Esophagus muscularis mucosa (tissue), 4 donors: ENCODE results near the gene SERPINB1. TPM values are rescaled to one million over a fixed set of nuclear protein-coding genes. Genes with fewer than 3 reads are reported as not detected.

ENCODE experiments used
- DNase-seq: peaks from one replicate; pipeline ENCODE4 v3.0.0-alpha.2; 2017; ENCODE audit errors: extremely low spot score
- H3K27ac ChIP-seq, 4 donors: fragments of 200-600 bp; sonication (generic); replicated peaks in 1 of 4; 1 replicate in 3 of 4; 2 replicates in 1 of 4; pipeline ENCODE4 v1.5.1; 2016 to 2019; ENCODE audit warnings: mild to moderate bottlenecking in 1 of 4
- H3K27me3 ChIP-seq, 4 donors: fragments of 200-600 bp; sonication (generic); one replicate each; pipeline versions ENCODE4 v1.5.1 to v1.6.0; 2016 to 2019
- H3K36me3 ChIP-seq, 4 donors: fragments of 200-600 bp; sonication (generic); one replicate each; pipeline ENCODE4 v1.5.1; 2016 to 2019
- H3K4me1 ChIP-seq, 4 donors: fragments of 200-600 bp; sonication (generic); one replicate each; pipeline ENCODE4 v1.5.1; 2016 to 2019
- H3K4me3 ChIP-seq, 4 donors: fragments of 200-600 bp; sonication (generic); 1 replicate in 2 of 4; 2 replicates in 2 of 4; pipeline ENCODE4 v1.5.1; 2016 to 2019; ENCODE audit warnings: mild to moderate bottlenecking in 4 of 4, moderate library complexity in 1 of 4
- H3K9me3 ChIP-seq, 4 donors: fragments of 200-600 bp; sonication (generic); 1 replicate in 3 of 4; 2 replicates in 1 of 4; pipeline ENCODE4 v1.5.1; 2016 to 2019
- CTCF ChIP-seq, 3 experiments: fragments of 200-600 bp in 2 of 3; fragments of 450-650 bp in 1 of 3; sonication (generic) in 2 of 3; IDR thresholded peaks; one replicate each; pipeline ENCODE4 v1.5.1; 2017 to 2019; ENCODE audit warnings: antibody characterized with exemption in 3 of 3, mild to moderate bottlenecking in 2 of 3, moderate library complexity in 1 of 3
- EP300 ChIP-seq: sonication (generic); formaldehyde crosslinking; IDR thresholded peaks from one replicate; pipeline ENCODE4 v1.6.1; 2017; ENCODE audit warnings: antibody characterized with exemption
- POLR2A ChIP-seq: fragments of 450-650 bp; IDR thresholded peaks from one replicate; pipeline ENCODE4 v1.6.1; 2017; ENCODE audit warnings: antibody characterized with exemption, moderate library complexity, mild to moderate bottlenecking, low read depth
- POLR2AphosphoS5 ChIP-seq, 2 donors: sonication (generic); formaldehyde crosslinking; IDR thresholded peaks; one replicate each; pipeline ENCODE4 v1.6.1; 2017; ENCODE audit warnings: antibody characterized with exemption in 2 of 2
- WGBS: methylation state at CpG from one replicate; pipeline ENCODE4 v1.1.5; 2018; 5-methylcytosine and 5-hydroxymethylcytosine counted together
- intact Hi-C: fragments of 100-400 bp; cut with DNase I; formaldehyde crosslinking; loops from one replicate; pipeline ENCODE4 v1.15.1; 2023
- total RNA-seq, 4 donors: library from RNA; depleted of rRNA; stranded (reverse); fragments of >200 nt; gene quantifications; one replicate each; pipeline versions ENCODE4 v1.1.0 to v1.2.1, GENCODE V29; 2016

Gene SERPINB1
- total RNA-seq, 4 donors from 2014 or later, result 23.3 to 123 (median 29.9) TPM

- Histone ChIP-seq H3K36me3 (no peaks in the 10 kb centered on the region), H3K27me3 (no peaks in the 10 kb centered on the region), H3K4me1 (peaks cover 0 to 5% (median 0%) of the 10 kb centered on the region in 4 donors), H3K4me3 (no peak overlapping the region), H3K27ac (no peak overlapping the region), H3K9me3 (no peaks in the 10 kb centered on the region)
- WGBS, result 71% methylated on average over 9 of the region's 9 CpGs
- intact Hi-C loops, result no loop called here
- TF ChIP-seq POLR2AphosphoS5 (IDR thresholded peaks at IDR 0.05) (no peak), EP300 (no peak), POLR2A (no peak), CTCF (IDR thresholded peaks at IDR 0.05) (no peak)
- peak; percentile 66 for DNase-seq
These were observed 34.1 kb downstream of the SERPINB1 start for GRCh38 chr6:2807342-2808090.

GRCh38 chr6:2806644-2807043 is 35.0 kb downstream of the SERPINB1 start:
- H3K4me3 ChIP-seq, result no peak overlapping the region
- H3K4me1 ChIP-seq, result peaks cover 0 to 5% (median 0%) of the 10 kb centered on the region in 4 donors
- intact Hi-C loops, result no loop called here
- H3K27me3 ChIP-seq, result no peaks in the 10 kb centered on the region
- no peaks in the 10 kb centered on the region for H3K36me3 ChIP-seq
- no peak overlapping the region for H3K27ac ChIP-seq
- WGBS, result 88% methylated on average over 3 of the region's 3 CpGs
- no peak for TF ChIP-seq POLR2AphosphoS5 (IDR thresholded peaks at IDR 0.05)
- TF ChIP-seq CTCF (IDR thresholded peaks at IDR 0.05), result no peak
- TF ChIP-seq POLR2A, result no peak
- TF ChIP-seq EP300, result no peak
- DNase-seq, result peak; percentile 39
- H3K9me3 ChIP-seq, result no peaks in the 10 kb centered on the region

GRCh38 chr6:2805031-2805430 is 36.6 kb downstream of the SERPINB1 start:
- intact Hi-C loops, result no loop called here
- WGBS, result 98% methylated on average over 9 of the region's 14 CpGs
- TF ChIP-seq POLR2AphosphoS5 (IDR thresholded peaks at IDR 0.05) (no peak), EP300 (no peak), CTCF (IDR thresholded peaks at IDR 0.05) (no peak), POLR2A (no peak)

GRCh38 chr6:2804516-2804915 is 37.1 kb downstream of the SERPINB1 start:
- Histone ChIP-seq H3K4me1 (peaks cover 0 to 6% (median 2%) of the 10 kb centered on the region in 4 donors), H3K27ac (no peak overlapping the region), H3K36me3 (no peaks in the 10 kb centered on the region), H3K27me3 (no peaks in the 10 kb centered on the region), H3K9me3 (no peaks in the 10 kb centered on the region), H3K4me3 (no peak overlapping the region)
- intact Hi-C loops, result no loop called here
- no peak for DNase-seq
- WGBS, result 81% methylated on average over 5 of the region's 6 CpGs
- TF ChIP-seq CTCF (IDR thresholded peaks at IDR 0.05), result no peak
- TF ChIP-seq POLR2AphosphoS5 (IDR thresholded peaks at IDR 0.05), result no peak
- TF ChIP-seq POLR2A, result no peak
- no peak for TF ChIP-seq EP300

More at GRCh38 chr6:2805031-2805430, 36.6 kb downstream of the SERPINB1 start:
- H3K27me3 ChIP-seq, result no peaks in the 10 kb centered on the region
- peaks cover 0 to 5% (median under 1%) of the 10 kb centered on the region in 4 donors for H3K4me1 ChIP-seq
- no peak overlapping the region for H3K27ac ChIP-seq
- peak; percentile 53 for DNase-seq
- H3K36me3 ChIP-seq, result no peaks in the 10 kb centered on the region
- no peak overlapping the region for H3K4me3 ChIP-seq
- H3K9me3 ChIP-seq, result no peaks in the 10 kb centered on the region
